GM18507 (cell line): ENCODE results near the gene OR10G2.
"Not testable (repeated sequence)": the region's sequence is repeated elsewhere in the genome, so short reads cannot be mapped to it uniquely, and the experiment has no call there.

Experiments
- DNase-seq: peaks from one replicate; pipeline ENCODE4 v3.0.0; 2011; ENCODE audit warnings: low read depth; ENCODE audit not compliant: insufficient read length; ENCODE audit errors: extremely low spot score
- FAIRE-seq: peaks from 2 replicates; lab custom pipeline; 2011; peaks lifted over from hg19 to GRCh38; lab: Jason Lieb, UNC

Gene OR10G2

DNA sequence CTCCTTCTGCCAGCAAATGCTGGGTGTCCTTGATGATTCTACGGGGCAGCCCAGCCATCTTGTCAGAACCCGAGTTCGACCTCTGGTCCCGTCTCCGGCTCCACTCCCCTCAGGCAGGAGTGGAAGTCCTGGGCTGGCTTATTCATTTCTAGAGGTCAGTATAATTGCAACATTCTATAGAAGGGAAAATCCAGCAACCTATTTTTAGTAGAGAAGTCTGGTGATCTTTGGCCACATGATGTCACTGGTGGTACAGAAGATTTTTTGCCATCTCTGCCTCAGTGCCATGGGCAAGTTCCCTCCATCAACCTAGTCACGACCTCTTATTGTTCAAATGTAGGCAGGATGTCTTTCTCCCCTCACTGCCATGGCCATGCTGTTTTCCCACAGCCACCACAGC lies 22.4 kb downstream of the OR10G2 start:
- DNase-seq (no peak), FAIRE-seq (no peak)

DNA sequence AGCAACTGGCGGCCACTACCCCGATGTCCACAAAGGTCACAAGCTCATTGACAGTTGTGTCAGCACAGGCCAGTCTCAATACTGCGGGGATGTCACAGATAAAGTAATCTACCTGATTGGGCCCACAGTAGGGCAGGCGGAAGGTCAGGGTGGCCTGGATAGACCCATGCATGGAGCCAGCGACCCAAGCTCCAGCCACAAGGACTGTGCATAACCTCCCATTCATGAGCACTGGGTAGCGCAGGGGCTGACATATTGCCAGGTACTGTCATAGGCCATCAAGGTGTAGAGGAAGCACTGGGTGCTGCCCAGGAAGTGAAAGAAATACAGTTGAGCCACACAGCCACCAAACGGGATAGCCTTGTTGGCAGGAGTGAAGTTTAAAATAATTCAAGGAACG lies 32.6 kb downstream of the OR10G2 start:
- not testable (repeated sequence) for DNase-seq, FAIRE-seq

GRCh38 chr14:21589317-21589716 lies 45.4 kb downstream of the OR10G2 start:
- FAIRE-seq, result no peak
- no peak for DNase-seq
